ENCODE data around the gene WIZ. TPM values are rescaled to one million over a fixed set of nuclear protein-coding genes. Genes with fewer than 3 reads are reported as not detected.
A peak's percentile ranks its signal among the peaks of the same experiment; 100 is the strongest.

The WIZ gene
- total and polyA plus RNA-seq, 10 of the 15 experiments (the other 5 are each of a cell fraction or from before 2014, with no cell fraction given): 0.10 to 26.7 (median 2.7) TPM

DNA sequence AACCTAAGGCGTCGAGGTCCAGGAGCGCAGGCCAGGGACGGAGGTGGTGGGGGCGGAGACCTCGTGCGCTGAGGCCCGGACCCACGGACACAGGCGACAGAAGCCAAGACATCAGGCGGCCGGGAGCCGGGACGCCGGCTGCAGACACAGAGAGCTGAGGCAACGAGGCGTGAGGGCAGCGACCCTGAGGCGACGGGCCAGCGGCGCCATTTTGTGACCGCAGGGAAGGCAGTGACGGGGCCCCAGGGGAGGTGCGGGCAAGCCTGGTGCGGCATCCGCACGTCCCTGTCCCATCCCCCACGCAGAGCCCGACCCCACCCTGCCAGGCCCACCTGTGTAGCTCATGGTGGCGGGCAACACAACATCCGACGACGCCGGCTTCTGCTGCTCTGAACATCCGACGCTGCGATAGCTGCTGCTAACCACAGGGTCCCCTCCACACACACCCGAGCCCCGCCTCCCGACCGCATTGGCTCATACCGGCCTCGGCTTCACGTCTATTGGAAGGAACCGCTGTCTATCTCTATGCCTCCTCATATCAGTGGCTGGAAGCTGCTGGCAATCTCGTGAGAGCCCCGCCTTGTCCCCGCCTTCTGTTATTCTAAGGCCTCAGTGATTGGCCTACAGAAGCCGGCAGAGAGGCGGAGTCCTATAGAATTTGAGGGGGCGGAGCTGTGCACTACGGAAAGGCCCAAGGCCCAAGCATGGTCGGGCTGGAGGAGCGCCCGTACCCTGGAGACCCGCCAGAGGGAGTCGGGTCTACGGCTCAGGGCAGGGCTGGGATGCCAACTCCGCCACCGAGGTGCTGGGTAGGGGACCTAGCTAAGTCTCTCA is 31.0 kb downstream of the WIZ start, which contains the start of gene AKAP8L (continued):
- TF ChIP-seq, protein P1, sequence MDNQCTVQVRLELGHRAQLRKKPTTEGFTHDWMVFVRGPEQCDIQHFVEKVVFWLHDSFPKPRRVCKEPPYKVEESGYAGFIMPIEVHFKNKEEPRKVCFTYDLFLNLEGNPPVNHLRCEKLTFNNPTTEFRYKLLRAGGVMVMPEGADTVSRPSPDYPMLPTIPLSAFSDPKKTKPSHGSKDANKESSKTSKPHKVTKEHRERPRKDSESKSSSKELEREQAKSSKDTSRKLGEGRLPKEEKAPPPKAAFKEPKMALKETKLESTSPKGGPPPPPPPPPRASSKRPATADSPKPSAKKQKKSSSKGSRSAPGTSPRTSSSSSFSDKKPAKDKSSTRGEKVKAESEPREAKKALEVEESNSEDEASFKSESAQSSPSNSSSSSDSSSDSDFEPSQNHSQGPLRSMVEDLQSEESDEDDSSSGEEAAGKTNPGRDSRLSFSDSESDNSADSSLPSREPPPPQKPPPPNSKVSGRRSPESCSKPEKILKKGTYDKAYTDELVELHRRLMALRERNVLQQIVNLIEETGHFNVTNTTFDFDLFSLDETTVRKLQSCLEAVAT (IDR thresholded peaks at IDR 0.05): peak; percentile 81
- peak in 1 of 2 experiments; percentile 89; a peak in 2 of 3 replicates for TF ChIP-seq EGR1 (IDR thresholded peaks at IDR 0.05; ENCODE audit: borderline replicate concordance in 1 of 2, low read depth in 2 of 2, low read length in 2 of 2)
- TF ChIP-seq BCLAF1 (IDR thresholded peaks at IDR 0.05): no peak
- TF ChIP-seq NFYA (IDR thresholded peaks at IDR 0.05; ENCODE audit: borderline replicate concordance, low read depth, low read length): peak; percentile 93
- peak; percentile 28 for TF ChIP-seq CUX1 (IDR thresholded peaks at IDR 0.05; ENCODE audit: insufficient replicate concordance, low read depth, low read length)
- TF ChIP-seq MEF2A (IDR thresholded peaks at IDR 0.05; ENCODE audit: insufficient read depth, low read depth, low read length): 0 out of 2 replicates have a peak, but pooled peaks have one; percentile 39
- no peak for TF ChIP-seq ZSCAN29 (IDR thresholded peaks at IDR 0.05)
- peak; percentile 87 for TF ChIP-seq NKRF (conservative IDR thresholded peaks at IDR 0.05)
- no peak; the same call in none of the 3 replicates for TF ChIP-seq POU2F2 (IDR thresholded peaks at IDR 0.05; ENCODE audit: borderline replicate concordance, low read depth, low read length)
- TF ChIP-seq YBX1 (IDR thresholded peaks at IDR 0.05): no peak
- TF ChIP-seq JUND (IDR thresholded peaks at IDR 0.05; ENCODE audit: low read depth, low read length): no peak
- TF ChIP-seq HDAC6 (IDR thresholded peaks at IDR 0.05; ENCODE audit: unreplicated experiment): no peak
